ENCODE data around the gene ADA.

ADA gene

DNA sequence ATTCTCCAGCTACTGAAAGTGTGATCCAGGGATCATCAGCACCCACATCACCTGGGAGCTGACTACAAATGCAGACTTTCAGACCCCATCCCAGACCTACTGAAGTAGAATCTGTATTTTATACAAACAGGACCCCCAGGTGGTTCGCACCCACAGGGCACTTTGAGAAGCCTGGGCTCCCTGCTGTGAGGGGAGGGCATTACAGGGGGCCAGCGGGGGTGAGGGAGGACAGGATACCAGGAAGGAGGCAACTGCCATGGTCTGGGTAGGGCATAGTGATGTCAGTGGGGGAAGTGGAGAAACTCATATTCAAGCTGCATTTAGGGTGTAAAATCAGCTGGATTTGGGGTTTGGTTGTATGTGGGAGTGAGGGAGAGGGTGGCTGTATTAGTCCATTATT is 2.0 kb upstream of the ADA start:
- H3K27ac ChIP-seq (ENCODE audit: low read depth, low read length), result no peak overlapping the region
- H3K9me3 ChIP-seq (ENCODE audit: control insufficient read depth, insufficient read depth, low read length), result no peaks in the 10 kb centered on the region
- H3K79me2 ChIP-seq (ENCODE audit: control insufficient read depth, low read length), result peaks cover 21% of the 10 kb centered on the region
- H3K36me3 ChIP-seq (ENCODE audit: control insufficient read depth, low read length), result no peaks in the 10 kb centered on the region
- no peak overlapping the region for H3K4me2 ChIP-seq (ENCODE audit: low read length)
- peaks cover 7% of the 10 kb centered on the region; the same call in 1 of the 2 replicates for H3F3A ChIP-seq (ENCODE audit: control insufficient read depth, insufficient read depth)
- no peaks in the 10 kb centered on the region for H3K9me2 ChIP-seq (replicated peaks; ENCODE audit: control insufficient read depth, low read length)
- H3K4me1 ChIP-seq (ENCODE audit: control insufficient read depth, low read length), result peaks cover 37% of the 10 kb centered on the region
- TF ChIP-seq EZH2phosphoT487 (IDR thresholded peaks at IDR 0.05; ENCODE audit: borderline replicate concordance, low read length), result no peak
- TF ChIP-seq, protein P1, sequence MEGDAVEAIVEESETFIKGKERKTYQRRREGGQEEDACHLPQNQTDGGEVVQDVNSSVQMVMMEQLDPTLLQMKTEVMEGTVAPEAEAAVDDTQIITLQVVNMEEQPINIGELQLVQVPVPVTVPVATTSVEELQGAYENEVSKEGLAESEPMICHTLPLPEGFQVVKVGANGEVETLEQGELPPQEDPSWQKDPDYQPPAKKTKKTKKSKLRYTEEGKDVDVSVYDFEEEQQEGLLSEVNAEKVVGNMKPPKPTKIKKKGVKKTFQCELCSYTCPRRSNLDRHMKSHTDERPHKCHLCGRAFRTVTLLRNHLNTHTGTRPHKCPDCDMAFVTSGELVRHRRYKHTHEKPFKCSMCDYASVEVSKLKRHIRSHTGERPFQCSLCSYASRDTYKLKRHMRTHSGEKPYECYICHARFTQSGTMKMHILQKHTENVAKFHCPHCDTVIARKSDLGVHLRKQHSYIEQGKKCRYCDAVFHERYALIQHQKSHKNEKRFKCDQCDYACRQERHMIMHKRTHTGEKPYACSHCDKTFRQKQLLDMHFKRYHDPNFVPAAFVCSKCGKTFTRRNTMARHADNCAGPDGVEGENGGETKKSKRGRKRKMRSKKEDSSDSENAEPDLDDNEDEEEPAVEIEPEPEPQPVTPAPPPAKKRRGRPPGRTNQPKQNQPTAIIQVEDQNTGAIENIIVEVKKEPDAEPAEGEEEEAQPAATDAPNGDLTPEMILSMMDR (IDR thresholded peaks at IDR 0.05; ENCODE audit: low read depth, low read length, poor library complexity, severe bottlenecking), result no peak
- H4K20me1 ChIP-seq (ENCODE audit: control insufficient read depth, insufficient read depth, low read depth, low read length), result no peaks in the 10 kb centered on the region
- no peak overlapping the region for H3K4me3 ChIP-seq (ENCODE audit: low read length)
- H3K27me3 ChIP-seq (ENCODE audit: control insufficient read depth, low read length), result peaks cover 19% of the 10 kb centered on the region

DNA sequence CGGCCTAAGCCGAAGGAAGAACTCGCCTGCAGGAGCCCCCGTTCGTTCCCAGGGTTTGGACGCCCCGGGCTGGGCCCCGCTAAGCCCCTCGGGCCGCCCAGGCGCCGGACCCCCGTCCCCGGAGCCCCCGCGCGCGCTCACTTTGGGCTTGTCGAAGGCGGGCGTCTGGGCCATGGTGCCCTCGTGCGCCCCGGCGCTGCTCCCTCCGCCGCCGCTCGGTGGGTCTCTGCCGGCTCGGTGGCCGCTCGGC is 140 bp downstream of the ADA start:
- Histone ChIP-seq H3K27me3 (ENCODE audit: control insufficient read depth, low read length) (peaks cover 19% of the 10 kb centered on the region), H3K79me2 (ENCODE audit: control insufficient read depth, low read length) (peaks cover 34% of the 10 kb centered on the region), H3K9me3 (ENCODE audit: control insufficient read depth, insufficient read depth, low read length) (no peaks in the 10 kb centered on the region), H3F3A (ENCODE audit: control insufficient read depth, insufficient read depth) (peaks cover 10% of the 10 kb centered on the region), H3K4me3 (ENCODE audit: low read length) (peak overlapping the region; percentile 75), H4K20me1 (ENCODE audit: control insufficient read depth, insufficient read depth, low read depth, low read length) (no peaks in the 10 kb centered on the region), H3K4me2 (ENCODE audit: low read length) (peak overlapping the region; percentile 95), H3K4me1 (ENCODE audit: control insufficient read depth, low read length) (peaks cover 58% of the 10 kb centered on the region), H3K36me3 (ENCODE audit: control insufficient read depth, low read length) (peaks cover 9% of the 10 kb centered on the region), H3K27ac (ENCODE audit: low read depth, low read length) (no peak overlapping the region), H3K9me2 (replicated peaks; ENCODE audit: control insufficient read depth, low read length) (no peaks in the 10 kb centered on the region)
- TF ChIP-seq EZH2phosphoT487 (IDR thresholded peaks at IDR 0.05; ENCODE audit: borderline replicate concordance, low read length), result no peak
- TF ChIP-seq, protein P1 (IDR thresholded peaks at IDR 0.05; ENCODE audit: low read depth, low read length, poor library complexity, severe bottlenecking), result no peak

DNA sequence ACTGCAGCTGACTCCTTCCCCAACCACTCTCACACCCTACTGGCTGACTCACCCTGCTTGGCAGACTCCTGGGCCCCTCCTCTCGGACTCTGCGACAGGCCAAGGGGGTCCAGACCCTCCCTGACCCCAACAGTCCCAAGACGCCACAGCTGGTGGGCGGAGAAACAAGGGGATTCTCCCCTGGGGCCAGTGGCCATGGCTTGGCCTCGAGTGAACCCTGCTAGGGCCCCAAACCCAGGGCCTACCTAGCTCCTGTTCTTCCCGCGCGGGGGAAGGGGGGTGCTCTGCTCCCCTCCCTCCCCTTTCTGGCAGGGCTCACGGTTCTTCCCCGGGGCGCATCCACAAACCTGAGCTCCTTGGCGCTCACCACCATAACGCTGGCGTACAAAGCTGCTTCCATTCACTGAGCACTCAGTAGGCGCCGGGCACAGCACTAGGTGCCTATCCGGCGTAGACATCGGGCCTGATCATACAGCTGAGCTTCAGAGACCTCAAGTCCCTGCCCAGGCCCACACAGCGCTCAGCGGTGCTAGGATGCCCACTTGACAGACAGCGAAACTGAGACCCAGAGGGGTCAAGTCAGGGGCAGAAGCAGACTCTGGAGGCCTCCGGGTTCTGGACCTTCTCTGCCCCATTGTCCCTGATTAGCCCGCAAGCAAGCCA is 597 bp downstream of the ADA start:
- Histone ChIP-seq H4K20me1 (ENCODE audit: control insufficient read depth, insufficient read depth, low read depth, low read length) (no peaks in the 10 kb centered on the region), H3K4me3 (ENCODE audit: low read length) (peak overlapping the region; percentile 75), H3K9me3 (ENCODE audit: control insufficient read depth, insufficient read depth, low read length) (no peaks in the 10 kb centered on the region), H3K79me2 (ENCODE audit: control insufficient read depth, low read length) (peaks cover 34% of the 10 kb centered on the region), H3K27me3 (ENCODE audit: control insufficient read depth, low read length) (peaks cover 19% of the 10 kb centered on the region), H3K4me1 (ENCODE audit: control insufficient read depth, low read length) (peaks cover 62% of the 10 kb centered on the region), H3K4me2 (ENCODE audit: low read length) (peak overlapping the region; percentile 95), H3K36me3 (ENCODE audit: control insufficient read depth, low read length) (peaks cover 10% of the 10 kb centered on the region), H3F3A (ENCODE audit: control insufficient read depth, insufficient read depth) (peaks cover 14% of the 10 kb centered on the region), H3K9me2 (replicated peaks; ENCODE audit: control insufficient read depth, low read length) (no peaks in the 10 kb centered on the region), H3K27ac (ENCODE audit: low read depth, low read length) (no peak overlapping the region)
- TF ChIP-seq, protein P1 (IDR thresholded peaks at IDR 0.05; ENCODE audit: low read depth, low read length, poor library complexity, severe bottlenecking), result no peak
- TF ChIP-seq EZH2phosphoT487 (IDR thresholded peaks at IDR 0.05; ENCODE audit: borderline replicate concordance, low read length), result no peak

Data from DOHH2 (cell line).